Effector memory CD4-positive, alpha-beta T cell (primary cell): ENCODE results near the gene PICK1.

ENCODE experiments used
- DNase-seq, 3 donors: peaks; one replicate each; pipeline ENCODE4 v3.0.0-alpha.2; 2020
- H3K27ac ChIP-seq: 2 replicates; pipeline ENCODE4 v1.7.0; 2013; ENCODE audit warnings: mild to moderate bottlenecking, low read length, moderate library complexity; ENCODE audit not compliant: insufficient read depth, poor library complexity, severe bottlenecking
- H3K27me3 ChIP-seq: replicated peaks from 2 replicates; pipeline ENCODE4 v1.7.0; 2013; ENCODE audit warnings: mild to moderate bottlenecking, low read length; ENCODE audit not compliant: insufficient read depth, control insufficient read depth, poor library complexity, severe bottlenecking
- H3K36me3 ChIP-seq: 2 replicates; pipeline ENCODE4 v1.7.0; 2013; ENCODE audit warnings: mild to moderate bottlenecking, low read length, moderate library complexity; ENCODE audit not compliant: control insufficient read depth, insufficient read depth
- H3K4me1 ChIP-seq: 2 replicates; pipeline ENCODE4 v1.7.0; 2013; ENCODE audit warnings: low read length, mild to moderate bottlenecking; ENCODE audit not compliant: control insufficient read depth, insufficient read depth, poor library complexity, severe bottlenecking
- H3K4me3 ChIP-seq: 2 replicates; pipeline ENCODE4 v1.7.0; 2013; ENCODE audit warnings: low read length, low read depth, mild to moderate bottlenecking; ENCODE audit not compliant: insufficient read depth, poor library complexity, severe bottlenecking
- H3K9me3 ChIP-seq: 2 replicates; pipeline ENCODE4 v1.7.0; 2013; ENCODE audit warnings: mild to moderate bottlenecking, low read length, moderate library complexity; ENCODE audit not compliant: control insufficient read depth
- total RNA-seq, 3 donors: gene quantifications; one replicate each; lab custom pipeline; 2026; lab: John Stamatoyannopoulos, UW

Gene PICK1
- total RNA-seq, result 23.3 to 24.6 (median 23.5) reads per million in 3 donors

- Histone ChIP-seq H3K36me3 (peaks cover 4% of the 10 kb centered on the region), H3K4me1 (peaks cover 5% of the 10 kb centered on the region), H3K4me3 (peak within 1 kb of the TSS; percentile 82), H3K9me3 (no peaks in the 10 kb centered on the region), H3K27ac (peak within 1 kb of the TSS; percentile 86), H3K27me3 (no peaks in the 10 kb centered on the region)
- peak; percentile 53 to 77 (median 70) for DNase-seq
Observed at GRCh38 chr22:38056969-38057891, at the start of gene PICK1. TSS of gene PICK1 (plus strand) at chr22:38057404. CDS start at chr22:38057810, 406 bp downstream.

- no peaks in the 10 kb centered on the region for H3K9me3 ChIP-seq
- no peak for DNase-seq
- no peaks in the 10 kb centered on the region for H3K36me3 ChIP-seq
- no peaks in the 10 kb centered on the region for H3K27me3 ChIP-seq
- H3K27ac ChIP-seq, result no peak overlapping the region
- H3K4me3 ChIP-seq, result no peak overlapping the region
- H3K4me1 ChIP-seq, result no peaks in the 10 kb centered on the region
Observed at GRCh38 chr22:38009000-38009806, 48.0 kb upstream of the PICK1 start.

- no peak overlapping the region for H3K27ac ChIP-seq
- no peaks in the 10 kb centered on the region for H3K4me1 ChIP-seq
- H3K9me3 ChIP-seq, result no peaks in the 10 kb centered on the region
- H3K4me3 ChIP-seq, result no peak overlapping the region
- H3K36me3 ChIP-seq, result no peaks in the 10 kb centered on the region
- no peak for DNase-seq
- no peaks in the 10 kb centered on the region for H3K27me3 ChIP-seq
Observed at GRCh38 chr22:38012604-38013072, 44.6 kb upstream of the PICK1 start.

GRCh38 chr22:38014083-38014482 is 43.1 kb upstream of the PICK1 start:
- H3K36me3 ChIP-seq, result no peaks in the 10 kb centered on the region
- H3K4me1 ChIP-seq, result no peaks in the 10 kb centered on the region
- no peak overlapping the region for H3K4me3 ChIP-seq
- no peak overlapping the region for H3K27ac ChIP-seq
- no peak for DNase-seq
- H3K27me3 ChIP-seq, result no peaks in the 10 kb centered on the region
- H3K9me3 ChIP-seq, result no peaks in the 10 kb centered on the region

- no peak overlapping the region for H3K27ac ChIP-seq
- H3K4me3 ChIP-seq, result no peak overlapping the region
- H3K36me3 ChIP-seq, result no peaks in the 10 kb centered on the region
- H3K4me1 ChIP-seq, result no peaks in the 10 kb centered on the region
- no peaks in the 10 kb centered on the region for H3K9me3 ChIP-seq
- no peaks in the 10 kb centered on the region for H3K27me3 ChIP-seq
- no peak for DNase-seq
Observed at GRCh38 chr22:38016182-38017151, 40.7 kb upstream of the PICK1 start.

- H3K4me3 ChIP-seq, result no peak overlapping the region
- no peaks in the 10 kb centered on the region for H3K27me3 ChIP-seq
- no peaks in the 10 kb centered on the region for H3K4me1 ChIP-seq
- no peak for DNase-seq
- H3K9me3 ChIP-seq, result no peaks in the 10 kb centered on the region
- H3K36me3 ChIP-seq, result no peaks in the 10 kb centered on the region
- H3K27ac ChIP-seq, result no peak overlapping the region
Observed at GRCh38 chr22:38017272-38017920, 39.8 kb upstream of the PICK1 start.

GRCh38 chr22:38017939-38018885 is 39.0 kb upstream of the PICK1 start:
- Histone ChIP-seq H3K27ac (no peak overlapping the region), H3K27me3 (no peaks in the 10 kb centered on the region), H3K4me3 (no peak overlapping the region), H3K9me3 (no peaks in the 10 kb centered on the region), H3K36me3 (no peaks in the 10 kb centered on the region), H3K4me1 (no peaks in the 10 kb centered on the region)
- DNase-seq, result no peak

GRCh38 chr22:38018938-38019827 is 38.0 kb upstream of the PICK1 start:
- Histone ChIP-seq H3K9me3 (no peaks in the 10 kb centered on the region), H3K4me1 (no peaks in the 10 kb centered on the region), H3K36me3 (no peaks in the 10 kb centered on the region), H3K27ac (no peak overlapping the region), H3K4me3 (no peak overlapping the region), H3K27me3 (no peaks in the 10 kb centered on the region)
- no peak for DNase-seq
